CD4-positive, alpha-beta T cell treated with Interleukin-4 for 4 hours (primary cell): ENCODE data around the gene STRN3.
"Not testable (repeated sequence)": the region's sequence is repeated elsewhere in the genome, so short reads cannot be mapped to it uniquely, and the experiment has no call there.

Experiments used
- DNase-seq: peaks from one replicate; pipeline ENCODE4 v3.0.0-alpha.2; 2020

The STRN3 gene

GRCh38 chr14:30966415-30967363, 59.5 kb downstream of the STRN3 start:
- DNase-seq = no peak

DNA sequence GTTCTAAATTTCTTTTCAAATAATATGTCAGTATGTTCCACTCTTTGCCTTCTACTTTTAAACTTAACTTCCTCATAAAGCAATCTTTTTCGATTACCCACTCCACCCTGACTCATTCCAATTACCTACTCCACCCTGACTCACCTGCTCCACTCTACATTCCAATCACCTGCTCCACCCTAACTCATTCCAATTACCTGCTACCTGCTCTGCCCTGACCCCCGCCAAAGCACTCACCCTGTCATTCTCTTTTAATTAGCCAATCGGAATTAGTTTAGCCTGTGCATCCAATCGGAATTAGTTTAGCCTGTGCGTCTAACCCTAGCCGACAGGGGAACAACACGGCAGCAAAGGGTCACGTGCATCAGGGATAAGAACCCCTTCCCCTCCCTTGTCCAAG, 60.3 kb downstream of the STRN3 start:
- not testable (repeated sequence) for DNase-seq

DNA sequence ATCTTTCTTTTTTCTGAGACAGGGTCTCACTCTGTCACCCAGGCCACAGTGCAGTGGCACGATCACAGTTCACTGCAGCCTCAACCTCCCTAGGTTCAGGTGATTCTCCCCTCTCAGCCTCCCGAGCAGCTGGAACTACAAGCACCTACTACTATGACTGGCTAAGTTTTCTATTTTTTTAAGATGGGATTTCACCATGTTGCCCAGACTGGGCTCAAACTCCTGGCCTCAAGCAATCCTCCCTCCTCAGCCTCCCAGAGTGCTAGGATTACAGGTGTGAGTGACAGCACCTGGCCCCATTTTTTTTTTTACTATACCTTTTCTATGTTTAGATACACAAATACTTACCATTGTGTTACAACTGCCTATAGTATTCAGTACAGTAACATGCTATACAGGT, 63.6 kb downstream of the STRN3 start:
- DNase-seq = not testable (repeated sequence)

GRCh38 chr14:30961330-30961729, 64.8 kb downstream of the STRN3 start:
- no peak for DNase-seq

DNA sequence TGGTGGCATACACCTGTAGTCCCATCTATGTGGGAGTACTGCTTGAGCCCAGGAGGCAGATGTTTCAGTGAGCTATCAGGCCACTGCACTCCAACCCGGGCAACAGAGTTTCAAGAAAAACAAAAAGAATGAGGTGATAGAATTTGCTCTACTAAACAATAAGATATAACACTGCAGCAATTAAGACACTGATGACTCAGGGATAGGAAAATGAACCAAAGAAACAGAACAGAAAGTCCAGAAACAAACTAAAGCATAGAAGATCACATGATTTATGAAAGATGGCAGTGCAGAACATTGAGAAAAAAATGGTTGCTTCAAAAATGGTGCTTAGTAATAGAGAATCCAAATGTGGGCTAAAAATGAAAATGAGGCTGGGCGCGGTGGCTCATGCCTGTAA, 66.0 kb downstream of the STRN3 start:
- DNase-seq = no peak

DNA sequence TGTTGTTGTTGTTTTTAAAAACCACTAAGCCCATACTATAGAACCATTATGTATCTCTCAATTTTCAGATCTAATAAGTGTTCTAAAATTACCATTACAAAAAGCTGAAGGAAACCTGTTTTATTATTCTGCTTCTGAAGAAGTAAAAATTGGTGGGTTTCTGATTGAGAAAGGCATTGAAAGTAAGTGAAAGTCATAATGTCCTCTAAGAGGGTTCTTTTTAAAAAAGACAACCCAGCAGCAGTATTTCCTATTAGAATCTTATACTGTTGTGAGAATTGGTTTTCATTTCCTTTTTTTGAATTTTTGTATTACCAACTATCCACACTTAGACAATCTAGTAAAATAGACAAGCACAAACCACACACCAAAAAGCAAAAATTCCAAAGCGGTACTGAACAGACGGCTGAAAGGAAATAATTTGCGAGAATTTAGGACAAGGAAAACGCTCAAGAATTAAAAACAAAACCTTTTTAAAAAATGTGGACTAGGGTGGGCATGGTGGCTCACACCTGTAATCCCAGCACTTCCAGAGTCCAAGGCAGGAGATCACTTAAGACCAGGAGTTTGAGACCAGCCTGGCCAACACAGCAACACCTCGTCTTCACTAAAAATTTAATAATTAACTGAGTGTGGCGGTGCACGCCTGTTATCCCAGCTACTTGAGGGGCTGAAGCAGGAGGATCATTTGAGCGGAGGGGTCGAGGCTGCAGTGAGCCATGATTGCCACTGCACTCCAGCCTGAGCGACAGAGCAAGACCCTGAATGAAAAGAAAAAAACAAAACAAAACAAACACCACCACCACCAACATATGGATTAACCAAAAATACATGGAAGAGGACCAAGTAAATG, 67.4 kb downstream of the STRN3 start:
- no peak for DNase-seq

- DNase-seq = no peak
Observed at GRCh38 chr14:30957813-30958370, 68.3 kb downstream of the STRN3 start.

- DNase-seq = no peak
Observed at GRCh38 chr14:30949651-30950050, 76.5 kb downstream of the STRN3 start.

DNA sequence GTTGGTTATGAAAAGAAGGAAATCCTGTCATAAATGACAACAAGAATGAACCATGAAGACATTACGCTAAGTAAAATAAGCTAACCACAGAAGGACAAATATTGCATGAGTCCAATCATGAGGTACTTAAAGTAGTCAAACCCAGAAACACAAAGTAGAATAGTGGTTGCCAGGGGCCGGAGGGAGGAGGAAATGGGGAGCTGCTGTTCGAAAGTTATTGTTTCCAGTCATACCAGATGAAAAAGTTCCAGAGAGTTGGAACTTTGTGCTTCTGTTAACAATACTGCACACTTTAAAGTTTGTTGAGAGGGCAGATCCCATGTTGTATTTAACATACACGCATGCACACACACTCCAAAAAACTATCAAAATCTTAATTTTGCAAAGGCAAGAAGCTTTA, 82.5 kb downstream of the STRN3 start:
- DNase-seq = no peak

- DNase-seq = no peak
Observed at GRCh38 chr14:30940886-30941285, 85.3 kb downstream of the STRN3 start.

DNA sequence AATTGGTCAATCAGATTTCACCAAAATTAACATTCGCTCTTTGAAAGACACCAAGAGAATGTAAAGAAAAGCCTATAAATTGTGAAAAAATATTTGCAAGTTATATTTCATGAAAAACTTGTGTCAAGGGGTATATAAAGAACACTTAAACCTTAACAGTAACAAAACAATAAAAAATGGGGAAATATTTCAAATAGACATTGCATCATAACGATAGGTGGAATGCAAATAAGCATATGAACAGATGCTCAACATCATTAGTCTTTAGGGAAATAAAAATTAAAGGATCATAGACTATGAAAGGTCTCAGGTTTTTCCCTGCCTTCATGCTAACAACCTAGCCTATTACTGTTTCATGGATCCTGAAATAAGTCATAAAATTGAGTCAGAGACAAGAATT, 87.6 kb downstream of the STRN3 start:
- no peak for DNase-seq

- DNase-seq = no peak
Observed at GRCh38 chr14:30935445-30935844, 90.7 kb downstream of the STRN3 start.

- DNase-seq = not testable (repeated sequence)
Observed at GRCh38 chr14:30933937-30934336, 92.2 kb downstream of the STRN3 start.

DNA sequence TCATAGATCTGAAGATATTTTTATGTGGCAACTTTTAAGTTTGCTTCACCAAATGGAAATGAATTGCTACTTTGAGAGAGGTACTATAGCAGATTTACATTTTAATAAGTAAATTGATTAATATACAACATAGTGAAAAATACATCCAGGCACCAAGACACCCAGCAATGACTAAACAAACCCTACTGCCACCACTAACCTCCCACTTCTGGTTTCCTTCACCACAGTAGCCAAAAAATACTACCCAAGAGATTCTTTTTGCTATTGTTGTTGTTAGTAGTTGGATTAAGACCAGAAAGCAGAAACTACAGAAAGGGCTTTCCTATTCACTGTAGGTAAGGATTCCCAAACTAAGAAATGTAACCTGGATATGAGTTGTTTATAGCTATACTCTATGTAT, 97.7 kb downstream of the STRN3 start:
- no peak for DNase-seq

DNA sequence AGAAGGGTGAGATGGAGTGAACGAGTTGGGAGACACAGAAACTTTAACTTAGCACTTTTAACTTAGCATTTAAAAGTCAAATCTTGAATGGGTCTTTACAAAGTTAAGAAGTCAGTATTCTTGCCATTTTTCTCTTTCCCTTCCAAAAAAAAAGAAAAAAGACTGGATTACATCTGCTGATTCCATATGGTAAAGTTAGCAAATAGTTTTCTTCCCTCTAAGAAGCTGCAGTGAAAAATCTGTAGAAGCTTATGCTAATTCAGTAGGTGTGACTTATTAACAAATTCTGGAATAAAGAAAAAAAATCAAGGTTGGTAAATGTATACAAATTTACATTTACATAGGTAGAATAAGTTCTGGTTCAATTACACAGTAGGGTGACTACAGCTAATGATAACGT, 100.9 kb downstream of the STRN3 start:
- DNase-seq = no peak

DNA sequence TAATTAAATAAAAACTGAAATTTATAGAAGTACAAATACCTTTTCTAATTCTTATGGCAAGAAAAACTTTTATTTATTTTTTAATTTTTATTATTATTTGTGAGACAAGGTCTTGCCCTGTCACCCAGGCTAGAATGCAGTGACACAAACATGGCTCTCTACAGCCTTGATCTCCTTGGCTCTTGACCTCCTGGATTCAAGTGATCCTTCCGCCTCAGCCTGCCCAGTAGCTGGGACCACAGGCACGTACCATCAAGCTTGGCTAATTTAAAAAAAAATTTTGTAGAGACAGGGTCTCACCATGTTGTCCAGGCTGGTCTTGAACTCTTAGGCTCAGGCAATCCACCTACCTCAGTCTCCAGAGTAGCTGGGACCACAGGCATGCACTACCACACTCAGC, 104.4 kb downstream of the STRN3 start:
- no peak for DNase-seq

DNA sequence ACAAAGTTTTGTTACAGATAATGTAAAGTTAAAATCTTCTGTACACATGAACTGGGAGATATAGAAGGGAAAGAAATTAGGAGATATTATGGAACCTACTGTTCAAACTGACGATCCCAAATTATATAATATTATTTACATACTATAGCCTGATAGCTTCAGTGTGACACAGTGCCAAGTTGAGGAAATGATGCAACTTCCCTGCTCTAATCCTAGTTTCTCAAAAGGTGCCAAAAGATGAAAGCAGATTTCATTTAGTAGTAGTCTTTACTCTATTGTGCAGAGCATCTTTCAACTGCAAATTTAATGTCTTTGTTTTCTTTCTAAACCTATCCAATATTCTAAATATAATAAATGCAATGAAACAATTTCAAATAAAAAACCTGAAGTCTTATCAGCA, 104.9 kb downstream of the STRN3 start:
- no peak for DNase-seq

GRCh38 chr14:30915596-30915995, 110.6 kb downstream of the STRN3 start:
- no peak for DNase-seq

DNA sequence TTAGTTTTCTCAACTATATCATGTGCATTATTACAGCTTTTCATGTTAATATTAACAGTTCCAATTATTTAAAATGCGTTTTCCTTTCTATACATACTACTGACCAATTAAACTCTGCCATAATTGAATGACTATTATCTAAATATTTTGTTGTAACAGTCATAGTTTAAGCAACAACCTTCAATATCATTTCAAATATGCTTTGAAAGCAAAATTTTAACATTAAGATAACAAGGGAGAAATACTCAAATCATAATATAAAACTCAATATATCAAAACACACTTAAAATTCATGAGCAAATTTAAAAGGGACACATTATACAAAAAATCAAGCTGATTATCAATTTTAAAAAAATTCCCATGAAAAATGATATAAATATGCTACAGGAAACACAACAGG, 111.4 kb downstream of the STRN3 start:
- no peak for DNase-seq

DNA sequence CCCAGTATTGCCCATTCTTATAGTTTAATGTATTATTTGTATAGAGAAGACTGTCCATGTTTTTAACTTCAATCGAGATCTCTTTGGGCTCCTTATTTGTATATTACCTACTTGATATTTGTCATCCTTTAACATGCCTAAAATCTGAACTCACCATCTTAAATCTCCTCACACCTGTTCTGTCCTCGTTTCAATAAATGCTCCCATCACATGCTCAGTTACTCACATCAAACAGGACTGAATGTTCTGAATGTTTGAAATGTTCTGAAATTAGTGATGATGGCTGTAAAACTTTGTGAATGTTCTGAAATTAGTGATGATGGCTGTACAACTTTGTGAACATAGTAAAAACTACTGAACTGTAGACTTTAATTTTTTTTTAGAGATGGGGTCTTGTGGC, 117.4 kb downstream of the STRN3 start:
- DNase-seq = no peak

- no peak for DNase-seq
Observed at GRCh38 chr14:30907659-30908057, 118.5 kb downstream of the STRN3 start.

DNA sequence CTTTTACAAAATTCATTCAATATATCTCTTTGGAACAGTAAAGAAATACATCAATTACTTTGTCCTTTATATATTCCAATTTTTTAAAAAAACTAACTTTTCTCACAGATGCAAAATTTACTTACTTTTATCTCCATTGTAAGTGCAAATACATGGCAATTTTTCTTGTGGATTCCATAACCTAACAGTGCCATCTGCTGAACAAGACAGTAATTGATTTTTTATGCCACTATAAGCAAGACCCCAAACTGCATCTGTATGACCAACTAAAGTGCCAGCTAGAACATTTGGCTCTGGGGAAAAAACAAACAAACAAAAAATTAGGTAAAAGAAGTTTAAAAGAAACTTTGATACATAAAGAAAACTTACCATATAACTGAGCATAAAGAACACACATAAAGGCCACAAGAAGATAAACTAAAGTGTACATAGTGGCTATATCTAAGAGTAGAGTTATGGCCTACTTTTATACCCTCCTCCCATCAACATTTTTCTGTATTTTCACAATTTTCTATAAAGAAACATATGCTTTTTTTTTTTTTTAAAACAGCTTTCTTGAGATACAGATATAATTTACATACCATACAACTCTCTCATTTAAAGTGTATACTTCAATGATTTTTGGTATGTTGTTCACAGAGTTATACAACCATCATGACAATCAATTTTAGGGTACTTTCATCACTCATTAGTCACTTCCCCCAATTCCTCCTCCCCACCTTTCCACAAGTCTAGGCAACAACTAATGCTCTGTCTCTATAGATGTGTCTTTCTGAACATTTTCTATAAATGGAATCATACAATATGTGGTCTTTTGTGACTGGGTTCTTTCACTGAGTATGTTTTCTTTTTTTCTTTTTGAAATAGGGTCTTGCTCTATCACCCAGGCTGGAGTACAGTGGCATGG, 119.2 kb downstream of the STRN3 start:
- peak; percentile 3 for DNase-seq
